HG02759 (cell line): Measurements from ENCODE around the gene TOP2A.
"Not testable (repeated sequence)": the region's sequence is repeated elsewhere in the genome, so short reads cannot be mapped to it uniquely, and the experiment has no call there.

Experiments used
- ATAC-seq: cut with Tn5 transposase; IDR thresholded peaks from one replicate; pipeline ENCODE4 v1.9.1; 2021; ENCODE audit warnings: mild to moderate bottlenecking, moderate library complexity; ENCODE audit not compliant: unreplicated experiment

The TOP2A gene

GRCh38 chr17:40376541-40376940 is 41.2 kb downstream of the TOP2A start:
- not testable (repeated sequence) for ATAC-seq

GRCh38 chr17:40375786-40376185 is 41.9 kb downstream of the TOP2A start:
- ATAC-seq, result not testable (repeated sequence)

GRCh38 chr17:40374821-40375498 is 42.7 kb downstream of the TOP2A start:
- no peak for ATAC-seq

- no peak for ATAC-seq
Measured at GRCh38 chr17:40373999-40374398, 43.7 kb downstream of the TOP2A start.

GRCh38 chr17:40373324-40373723 is 44.4 kb downstream of the TOP2A start:
- ATAC-seq, result no peak

- not testable (repeated sequence) for ATAC-seq
Measured at GRCh38 chr17:40372644-40373043, 45.1 kb downstream of the TOP2A start.

GRCh38 chr17:40372031-40372430 is 45.7 kb downstream of the TOP2A start:
- no peak for ATAC-seq

GRCh38 chr17:40371261-40371929 is 46.3 kb downstream of the TOP2A start:
- no peak for ATAC-seq

GRCh38 chr17:40369923-40370322 is 47.8 kb downstream of the TOP2A start:
- ATAC-seq, result no peak

GRCh38 chr17:40367728-40368127 is 50.0 kb downstream of the TOP2A start:
- ATAC-seq, result not testable (repeated sequence)

GRCh38 chr17:40366861-40367518 is 50.7 kb downstream of the TOP2A start:
- no peak for ATAC-seq

- ATAC-seq, result no peak
Measured at GRCh38 chr17:40366076-40366860, 51.4 kb downstream of the TOP2A start.

GRCh38 chr17:40364906-40365305 is 52.8 kb downstream of the TOP2A start:
- ATAC-seq, result no peak

- ATAC-seq, result no peak
Measured at GRCh38 chr17:40364121-40364861, 53.4 kb downstream of the TOP2A start, which contains the start of gene GJD3. GJD3 (minus strand) TSS chr17:40364737; CDS start chr17:40363815, 922 bp downstream.

- ATAC-seq, result peak; percentile 31
Measured at GRCh38 chr17:40363111-40363827, 54.4 kb downstream of the TOP2A start.

- peak; percentile 69 for ATAC-seq
Measured at GRCh38 chr17:40362696-40363110, 55.0 kb downstream of the TOP2A start.

- peak; percentile 8 for ATAC-seq
Measured at GRCh38 chr17:40361925-40362695, 55.6 kb downstream of the TOP2A start.

GRCh38 chr17:40361063-40361924 is 56.4 kb downstream of the TOP2A start:
- no peak for ATAC-seq
